Endometrial microvascular endothelial cells (primary cell): ENCODE measurements around the gene CXCL5. TPM values are rescaled to one million over a fixed set of nuclear protein-coding genes. Genes with fewer than 3 reads are reported as not detected.

ENCODE experiments used
- in situ Hi-C: cut with HindIII; loops from 2 replicates; pipeline ENCODE4 v1.10.0; 2017; ENCODE audit warnings: low sequenced_read_pairs, low pct_unique_long_range_greater_than_20kb; ENCODE audit errors: inconsistent ontology term
- total RNA-seq: library from RNA; depleted of rRNA; stranded (reverse); fragments of >200 nt; gene quantifications from one replicate; pipeline ENCODE4 v1.2.3, GENCODE V29; 2015; ENCODE audit errors: inconsistent ontology term

Gene CXCL5
- 0.74 TPM for total RNA-seq

DNA sequence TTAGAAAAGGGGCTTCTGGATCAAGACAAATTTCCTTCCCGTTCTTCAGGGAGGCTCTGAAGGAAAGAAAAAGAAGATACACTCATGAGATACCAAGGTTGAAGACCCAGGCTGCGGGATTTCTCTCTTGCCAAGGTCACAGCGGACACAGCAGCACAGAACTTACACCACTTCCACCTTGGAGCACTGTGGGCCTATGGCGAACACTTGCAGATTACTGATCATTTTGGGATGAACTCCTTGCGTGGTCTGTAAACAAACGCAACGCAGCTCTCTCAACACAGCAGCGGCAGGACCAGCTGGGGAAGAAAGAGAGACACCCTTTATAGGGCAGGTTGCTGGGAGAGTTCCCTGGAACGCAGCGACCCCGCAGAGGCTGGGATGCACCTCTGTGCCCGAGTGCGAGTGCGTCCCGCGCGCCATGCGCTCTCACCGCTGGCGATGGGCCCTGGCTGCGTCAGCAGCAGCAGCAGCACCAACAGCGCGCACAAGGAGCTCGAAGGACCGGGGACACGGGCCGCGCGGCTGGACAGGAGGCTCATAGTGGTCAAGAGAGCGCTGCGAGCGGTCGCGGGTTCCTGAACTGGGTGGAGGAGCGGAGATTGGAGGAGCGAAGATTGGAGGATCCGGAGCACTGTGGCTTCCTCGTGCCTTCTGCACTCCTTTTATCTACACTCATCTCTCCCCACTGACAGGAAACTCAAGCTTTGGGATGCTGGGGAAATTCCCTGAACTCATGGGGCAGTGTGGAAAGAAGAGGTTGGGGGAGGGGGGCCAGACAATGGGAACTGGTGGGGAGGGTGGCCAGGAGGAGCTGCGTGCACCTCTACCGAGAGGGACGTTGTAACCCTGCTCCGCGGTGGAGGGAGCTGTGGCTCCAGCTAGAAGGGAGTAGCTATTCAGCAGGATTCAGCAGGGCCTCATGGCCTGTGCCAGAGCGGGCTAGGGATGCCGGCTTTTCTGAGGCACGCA, at the start of gene CXCL5:
CXCL5 (minus strand) TSS at position 638 of the 972 bp plus-strand sequence; CDS start at position 542, 96 bp downstream.
- in situ Hi-C loops, result no loop called here

DNA sequence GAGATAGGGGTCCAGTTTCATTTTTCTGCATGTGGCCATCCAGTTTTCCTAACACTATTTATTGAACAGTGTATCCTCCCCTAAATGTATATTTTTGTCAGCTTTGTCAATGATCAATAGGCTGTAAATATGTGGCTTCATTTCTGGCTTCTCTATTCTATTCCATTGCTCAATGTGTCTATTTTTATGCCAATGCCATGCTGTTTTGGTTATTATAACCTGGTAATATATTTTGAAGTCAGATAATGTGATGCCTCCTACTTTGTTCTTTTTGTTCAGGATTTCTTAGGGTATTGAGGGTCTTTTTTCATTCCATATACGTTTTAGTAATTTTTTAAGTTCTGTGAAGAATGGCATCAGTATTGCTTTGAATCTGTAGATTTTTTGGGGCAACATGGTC, 48.7 kb upstream of the CXCL5 start:
- in situ Hi-C loops, result no loop called here

DNA sequence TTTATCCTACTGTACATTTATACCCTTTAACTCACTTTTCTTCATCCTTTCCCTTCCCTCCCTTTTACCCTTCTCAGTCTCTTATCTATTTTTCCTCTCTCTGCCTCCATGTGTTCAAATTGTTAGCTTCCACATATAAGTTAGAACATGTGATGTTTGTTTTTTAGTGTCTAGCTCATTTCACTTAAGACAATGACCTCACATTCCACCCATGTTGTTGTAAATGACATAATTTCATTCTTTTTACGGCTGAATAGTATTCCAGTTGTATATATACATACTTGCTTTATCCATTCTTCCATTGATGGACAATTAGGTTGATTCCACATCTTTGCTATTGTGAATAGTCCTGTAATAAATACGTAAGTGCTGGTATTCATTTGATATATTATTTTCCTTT, 47.3 kb upstream of the CXCL5 start:
- in situ Hi-C loops, result no loop called here

DNA sequence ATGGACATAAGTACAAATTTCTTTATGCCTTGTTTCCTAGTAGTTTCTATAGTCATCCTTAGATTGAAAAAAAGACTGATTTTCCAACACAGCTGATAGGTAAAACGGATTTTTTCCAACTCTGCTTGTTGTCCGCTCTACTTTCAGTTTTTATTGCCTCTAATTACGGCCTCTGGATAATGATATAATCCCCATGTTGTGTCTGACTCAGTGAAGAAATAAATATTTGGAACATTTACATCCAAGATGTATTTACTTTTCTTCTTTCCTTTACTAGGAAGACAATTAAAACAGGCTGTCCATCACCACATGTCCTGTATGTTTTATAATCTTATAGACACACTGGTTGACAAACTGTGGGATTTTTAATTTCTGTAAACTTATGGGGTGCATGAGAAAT, 46.8 kb upstream of the CXCL5 start:
- in situ Hi-C loops, result no loop called here

DNA sequence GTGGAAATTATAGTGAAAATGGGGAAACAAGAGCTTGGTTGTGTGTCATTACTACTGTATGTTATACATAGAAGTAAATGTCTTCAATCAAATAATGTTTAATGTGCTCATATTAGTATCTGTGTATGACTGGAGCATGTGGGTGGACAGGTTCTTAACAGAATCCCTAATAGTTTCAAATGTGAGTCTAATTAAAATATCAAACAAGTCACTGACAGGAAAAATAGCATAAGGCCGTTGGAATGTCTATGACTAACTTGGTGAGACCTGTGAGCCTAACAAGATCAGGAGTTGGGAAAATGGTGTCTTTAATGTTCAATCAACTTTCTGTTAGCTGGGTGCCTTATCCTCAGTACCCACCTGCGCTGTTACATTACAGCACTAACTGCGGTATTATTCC, 46.2 kb upstream of the CXCL5 start:
- in situ Hi-C loops, result no loop called here

DNA sequence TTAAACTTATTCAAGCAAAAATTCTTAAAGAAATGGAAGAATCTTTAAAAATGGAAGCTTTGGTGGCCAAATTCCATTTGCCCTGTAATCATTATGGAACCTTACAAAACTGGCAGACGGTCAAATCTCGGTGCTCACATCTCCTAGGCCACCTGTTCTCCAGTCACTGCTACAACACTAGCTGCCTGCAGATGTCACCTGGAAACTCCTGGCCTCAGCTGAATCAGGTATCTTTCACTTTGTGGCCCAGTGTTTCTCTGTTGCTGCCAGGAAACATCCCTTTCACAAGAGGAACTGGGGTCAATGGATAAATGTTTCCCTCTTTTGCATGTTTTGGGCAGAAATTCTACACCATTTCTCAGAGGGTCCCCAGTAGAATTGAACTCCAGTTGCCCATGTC, 44.2 kb upstream of the CXCL5 start:
- in situ Hi-C loops, result no loop called here

DNA sequence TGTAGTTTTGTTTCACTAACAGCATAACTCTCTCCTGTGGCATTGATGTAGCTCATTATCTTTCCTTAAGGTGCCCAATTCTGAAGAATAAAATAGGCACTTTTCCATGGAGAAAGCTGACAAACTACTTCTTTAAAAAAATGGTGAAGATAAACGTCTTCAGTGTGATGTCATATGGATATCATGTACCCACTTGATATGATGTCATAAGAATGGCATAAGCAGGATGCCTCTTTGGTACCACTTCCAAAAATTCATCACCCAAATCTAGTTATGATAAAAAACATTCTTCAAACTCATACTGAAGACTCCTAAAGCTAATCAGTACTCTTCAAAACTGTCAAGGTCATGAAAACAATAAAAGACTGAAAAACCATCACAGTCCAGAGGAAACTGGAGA, 42.9 kb upstream of the CXCL5 start:
- in situ Hi-C loops, result no loop called here

DNA sequence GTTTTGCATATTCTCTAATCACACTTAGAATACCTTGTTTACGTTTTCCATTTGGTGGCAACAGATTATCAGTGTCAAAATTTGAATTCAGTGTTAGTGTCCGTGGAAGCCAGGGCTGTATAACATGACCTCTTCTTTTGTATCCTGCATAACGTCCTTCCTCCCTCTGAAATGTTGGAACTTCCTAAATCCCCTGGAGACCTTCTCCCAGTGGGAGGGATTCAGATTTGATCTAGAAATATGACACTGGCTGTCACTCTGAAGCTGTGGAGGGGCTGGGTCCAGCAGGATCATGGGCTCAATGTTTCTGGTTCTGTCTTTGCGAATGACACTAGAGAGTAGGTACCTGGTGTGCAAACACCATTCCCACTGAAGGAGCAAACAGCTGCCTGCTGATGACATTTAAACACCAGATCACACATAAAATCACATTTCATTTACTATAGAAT, 40.9 kb upstream of the CXCL5 start:
- in situ Hi-C loops, result no loop called here

DNA sequence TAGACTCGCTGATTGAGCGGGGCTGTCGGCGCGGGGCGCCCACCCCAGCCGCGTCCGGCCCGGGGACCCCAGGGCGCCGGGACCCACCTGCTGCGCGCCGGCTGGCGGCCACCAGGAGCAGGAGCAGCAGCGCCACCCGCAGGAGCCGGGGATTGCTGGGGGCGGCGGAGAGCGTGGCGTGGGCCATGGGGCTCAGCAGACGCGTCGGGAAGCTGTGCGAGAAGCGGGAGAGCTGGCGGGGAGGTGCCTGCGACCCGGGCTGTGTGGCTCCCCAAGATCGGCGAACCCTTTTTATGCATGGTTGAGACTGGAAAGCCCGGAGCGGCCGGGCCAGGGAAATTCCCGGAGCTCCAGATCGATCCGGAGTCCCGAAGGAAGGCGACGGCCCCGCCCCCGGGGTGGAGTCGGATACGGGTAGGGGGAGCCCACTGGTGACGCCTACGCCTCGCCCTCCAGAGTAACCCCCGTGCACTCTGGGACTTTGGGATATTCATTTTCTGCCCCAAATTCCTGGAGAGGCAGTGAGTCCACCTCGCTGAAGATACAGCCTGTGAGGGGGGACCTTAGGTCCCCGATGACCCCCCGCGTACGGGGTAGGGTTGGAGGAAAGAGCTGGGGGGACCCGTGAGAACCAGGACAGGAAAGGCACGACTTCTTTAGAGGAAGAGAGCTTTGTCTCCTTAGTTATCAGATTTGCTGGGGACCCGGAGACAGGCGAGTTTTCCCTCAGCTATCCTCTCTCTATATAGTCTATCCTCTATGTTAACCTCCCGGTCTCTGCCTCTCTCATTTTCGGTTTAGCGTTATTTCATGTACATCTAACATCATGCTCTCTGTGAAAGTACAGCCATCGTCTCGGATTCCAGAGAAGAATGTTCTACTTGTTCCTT, 40.2 kb upstream of the CXCL5 start, which contains the start of gene CXCL3:
CXCL3 (minus strand) TSS at position 265 of the 890 bp plus-strand sequence; CDS start at position 187, 78 bp downstream.
- in situ Hi-C loops, result no loop called here

DNA sequence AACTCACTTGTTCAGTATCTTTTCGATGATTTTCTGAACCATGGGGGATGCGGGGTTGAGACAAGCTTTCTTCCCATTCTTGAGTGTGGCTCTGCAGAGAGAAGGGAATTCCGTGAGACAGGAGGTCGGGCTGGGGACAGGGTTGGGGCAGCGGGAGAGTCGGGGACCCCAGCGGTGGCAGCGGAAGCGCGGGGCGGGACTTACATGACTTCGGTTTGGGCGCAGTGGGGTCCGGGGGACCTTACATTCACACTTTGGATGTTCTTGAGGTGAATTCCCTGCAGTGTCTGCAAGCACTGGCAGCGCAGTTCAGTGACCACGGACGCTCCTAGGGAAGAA, 39.6 kb upstream of the CXCL5 start:
- in situ Hi-C loops, result no loop called here

DNA sequence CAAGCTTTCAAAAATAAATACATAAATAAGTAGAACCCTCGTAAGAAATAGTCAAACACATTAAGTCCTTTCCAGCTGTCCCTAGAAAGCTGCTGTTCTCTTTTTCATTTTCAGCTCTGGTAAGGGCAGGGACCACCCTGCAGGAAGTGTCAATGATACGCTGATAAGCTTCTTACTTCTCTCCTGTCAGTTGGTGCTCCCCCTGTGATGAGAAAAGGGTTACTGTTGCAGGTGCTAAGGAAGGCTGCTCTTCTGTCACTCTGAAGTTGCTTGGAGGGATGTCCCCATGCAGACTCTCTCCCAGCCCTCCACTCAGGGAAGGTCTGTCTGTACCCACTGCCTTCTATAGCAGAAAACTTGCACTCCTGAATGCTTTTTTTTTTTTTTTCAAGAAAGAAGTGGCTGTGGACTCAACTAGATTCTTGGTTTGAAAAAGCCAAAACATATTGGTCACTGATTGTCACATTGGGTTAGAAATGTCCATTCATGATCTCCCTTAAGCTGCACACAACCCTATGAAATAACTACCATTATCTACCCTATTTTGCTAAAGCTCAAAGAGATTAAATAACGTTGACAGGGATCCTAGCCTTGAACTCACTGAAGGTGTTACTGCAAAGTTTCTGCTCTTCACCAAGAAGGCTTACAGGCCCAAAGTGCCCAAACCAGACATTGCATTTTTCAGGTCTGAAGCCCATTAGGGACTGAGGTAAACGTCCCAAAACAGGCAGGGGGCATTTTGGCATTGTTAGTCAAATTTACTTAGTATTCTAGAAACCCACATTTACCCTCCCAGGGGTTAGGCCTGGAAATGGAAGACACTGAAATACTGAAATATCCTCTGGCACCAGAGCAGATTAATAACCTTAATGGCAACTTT, 38.8 kb upstream of the CXCL5 start:
- in situ Hi-C loops, result no loop called here

DNA sequence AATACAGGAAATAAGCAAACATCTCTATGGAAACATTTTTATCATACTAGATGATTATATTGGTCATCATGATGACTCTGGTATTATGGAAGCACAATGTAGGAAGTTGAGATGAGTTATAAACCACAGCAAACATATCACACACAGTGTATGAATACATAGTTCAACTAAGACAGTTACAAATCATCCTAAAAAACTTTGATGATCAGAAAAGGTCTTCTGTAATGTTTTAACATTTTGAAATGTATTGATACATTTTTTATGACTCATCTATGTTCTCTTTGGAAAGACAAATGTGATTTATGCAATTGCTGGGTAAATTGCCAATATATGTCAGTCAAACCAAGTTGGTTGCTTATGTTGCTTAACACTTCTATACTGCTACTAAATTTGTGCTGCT, 35.3 kb upstream of the CXCL5 start:
- in situ Hi-C loops, result no loop called here

DNA sequence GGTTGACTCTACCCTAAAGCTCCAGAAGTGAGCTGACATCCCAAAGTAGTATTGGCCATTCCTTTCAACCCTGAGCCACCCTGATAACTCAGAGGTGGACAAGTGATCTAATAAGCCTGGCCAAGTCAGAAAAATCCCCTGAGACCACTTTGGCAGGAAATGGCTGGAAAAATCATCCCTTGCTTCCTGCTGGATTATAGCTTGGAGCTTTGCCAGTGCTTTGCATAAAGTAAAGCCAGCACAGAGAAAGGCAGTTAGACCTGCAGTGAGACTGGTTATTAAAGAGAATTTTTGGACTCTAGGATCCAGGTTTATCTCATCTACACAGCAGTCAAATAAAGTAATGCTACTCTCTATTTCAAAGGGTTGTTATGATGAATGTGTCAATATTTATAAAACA, 33.6 kb upstream of the CXCL5 start:
- in situ Hi-C loops, result no loop called here

DNA sequence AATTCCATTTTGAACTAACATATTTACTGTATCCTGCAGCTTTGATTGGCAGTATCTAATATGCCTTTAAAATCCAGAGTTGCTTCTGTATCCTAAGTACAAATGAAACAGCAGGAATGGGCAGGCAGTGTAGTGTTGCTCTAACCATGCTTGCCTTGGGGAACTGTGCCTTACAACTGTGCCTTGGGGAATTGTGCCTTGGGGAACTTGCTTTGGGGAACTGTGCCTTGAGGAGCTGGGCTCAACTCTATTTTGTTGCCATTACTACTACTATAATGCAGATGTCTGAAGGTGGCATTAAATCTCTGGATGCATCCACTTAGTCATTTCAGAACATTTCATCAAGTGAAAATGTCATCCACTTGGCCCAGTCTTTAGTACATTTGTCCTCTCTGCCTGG, 33.1 kb upstream of the CXCL5 start:
- in situ Hi-C loops, result no loop called here

DNA sequence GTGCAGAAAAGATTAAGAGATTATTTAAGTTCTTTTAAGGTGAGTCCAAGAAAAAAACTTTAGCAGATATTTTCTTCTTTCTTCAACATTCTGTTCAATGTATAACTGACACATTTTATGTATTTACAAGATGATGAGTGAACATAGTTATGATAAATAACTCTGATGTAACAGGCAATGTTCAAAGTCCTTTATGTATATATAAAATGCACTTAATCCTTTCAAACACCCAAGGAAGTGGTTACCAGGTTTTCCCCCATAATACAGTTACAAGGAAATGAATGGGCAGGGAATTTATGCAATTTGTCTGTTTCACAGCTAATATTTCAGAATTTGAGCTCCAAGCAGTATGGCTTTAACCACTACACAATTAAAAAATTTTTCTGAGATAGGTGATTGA, 31.8 kb upstream of the CXCL5 start:
- in situ Hi-C loops, result no loop called here

DNA sequence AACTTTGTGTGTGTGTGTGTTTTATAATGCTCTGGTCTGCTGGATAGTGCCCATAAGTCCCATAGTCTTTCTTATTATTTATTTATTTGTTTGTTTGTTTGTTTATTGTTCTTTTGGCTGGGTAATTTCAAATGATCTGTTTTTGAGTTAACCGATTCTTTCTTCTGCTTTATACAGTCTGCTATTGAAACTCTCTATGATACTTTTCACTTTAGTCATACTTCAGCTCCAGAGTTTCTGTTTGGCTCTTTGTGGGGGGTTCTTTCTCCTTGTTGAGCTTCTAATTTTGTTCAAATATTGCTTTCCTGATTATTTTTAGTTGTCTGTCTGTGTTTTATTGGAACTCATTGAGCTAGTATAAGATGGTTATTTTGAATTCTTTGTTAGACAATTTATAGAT, 30.0 kb upstream of the CXCL5 start:
- in situ Hi-C loops, result no loop called here

DNA sequence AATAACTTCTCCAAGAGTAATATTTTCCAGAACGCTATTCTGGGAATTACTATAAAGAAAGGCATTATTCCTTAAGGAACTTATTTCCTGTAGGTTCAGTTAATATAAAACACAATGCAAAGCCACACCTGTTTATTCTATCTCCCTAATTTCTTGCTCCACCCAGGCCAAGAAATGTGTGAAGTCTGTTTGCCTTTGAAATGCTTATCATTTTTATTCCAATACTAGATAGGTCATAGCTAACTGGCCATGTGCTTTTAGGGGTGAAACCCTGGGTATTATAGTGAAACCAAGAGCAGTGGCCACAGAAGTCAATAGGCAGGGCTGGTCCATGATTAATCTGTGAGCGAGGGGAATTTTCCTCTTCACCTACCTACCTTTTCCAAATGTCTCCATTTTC, 25.2 kb upstream of the CXCL5 start:
- in situ Hi-C loops, result no loop called here

DNA sequence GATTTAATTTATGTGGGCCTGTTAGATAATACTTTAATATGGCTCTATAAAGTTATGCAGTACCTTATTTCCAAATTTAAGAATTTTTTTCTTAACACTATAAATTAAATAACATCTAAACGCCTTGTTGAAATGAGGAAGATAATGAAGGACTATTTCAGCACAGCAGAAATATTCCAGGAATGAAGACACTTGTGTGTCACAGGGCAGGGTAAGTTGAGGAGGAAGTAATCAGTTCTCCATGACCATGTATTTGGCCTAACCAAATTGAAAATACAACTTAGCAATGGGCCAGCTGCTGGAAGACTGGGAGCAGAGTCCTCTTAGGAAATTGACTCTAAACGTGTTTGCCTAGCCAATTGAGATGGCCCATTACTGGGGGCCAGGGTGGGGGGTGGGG, 23.1 kb upstream of the CXCL5 start:
- in situ Hi-C loops, result no loop called here

DNA sequence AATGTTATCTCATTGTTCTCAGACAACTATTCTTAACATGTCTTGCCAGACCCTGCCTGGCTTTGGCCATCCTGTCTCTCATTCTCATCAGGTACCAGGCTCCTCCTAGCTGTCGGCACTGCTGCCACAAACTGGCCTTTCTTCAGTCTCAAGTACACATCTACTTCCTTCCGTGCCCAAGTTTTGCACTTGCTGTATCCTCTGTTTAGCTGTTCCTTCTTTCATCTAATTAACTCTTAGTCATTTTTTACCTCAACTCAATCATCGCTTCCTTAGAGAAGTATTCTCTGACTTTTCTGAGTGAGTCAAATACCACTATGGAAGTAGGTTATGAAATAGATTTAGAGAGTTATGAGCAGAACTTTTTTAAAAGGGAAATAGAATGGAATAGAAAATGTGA, 20.3 kb upstream of the CXCL5 start:
- in situ Hi-C loops, result no loop called here
